GM23338 (cell line): Measurements from ENCODE around the gene MKI67. TPM values are rescaled to one million over a fixed set of nuclear protein-coding genes. Genes with fewer than 3 reads are reported as not detected.

ENCODE experiments used
- ATAC-seq: fragments of 200-7000 bp; cut with Tn5 transposase; 3 replicates; pipeline ENCODE4 v1.9.1; 2020
- DNase-seq: peaks from one replicate; pipeline ENCODE4 v3.0.0-alpha.2; 2015; ENCODE audit warnings: low spot score
- H2AFZ ChIP-seq: fragments of 200-600 bp; sonication (generic); 2 replicates; pipeline ENCODE4 v1.8.0; 2016; ENCODE audit warnings: antibody characterized with exemption, mild to moderate bottlenecking, moderate library complexity
- H3F3A ChIP-seq: fragments of 200-600 bp; sonication (generic); replicated peaks from 2 replicates; pipeline ENCODE4 v1.8.0; 2017; ENCODE audit warnings: antibody characterized with exemption, mixed run types, low read depth
- H3K27ac ChIP-seq: fragments of 200-600 bp; sonication (generic); 2 replicates; pipeline ENCODE4 v1.6.1; 2016; ENCODE audit warnings: low read depth
- H3K27me3 ChIP-seq: fragments of 200-600 bp; sonication (generic); 2 replicates; pipeline ENCODE4 v1.8.0; 2016; ENCODE audit warnings: mild to moderate bottlenecking, mixed run types, moderate library complexity; ENCODE audit not compliant: insufficient read depth
- H3K36me3 ChIP-seq: fragments of 200-600 bp; sonication (generic); 2 replicates; pipeline ENCODE4 v1.8.0; 2016; ENCODE audit warnings: mild to moderate bottlenecking; ENCODE audit not compliant: insufficient read depth
- H3K4me1 ChIP-seq: fragments of 200-600 bp; sonication (generic); 2 replicates; pipeline ENCODE4 v1.8.0; 2016; ENCODE audit warnings: mild to moderate bottlenecking, moderate library complexity; ENCODE audit not compliant: insufficient read depth
- H3K4me2 ChIP-seq: fragments of 200-600 bp; sonication (generic); 2 replicates; pipeline ENCODE4 v1.7.1; 2017; ENCODE audit warnings: mixed run types
- H3K4me3 ChIP-seq: fragments of 200-600 bp; sonication (generic); 2 replicates; pipeline ENCODE4 v1.6.1; 2016; ENCODE audit warnings: mixed run types
- H3K79me2 ChIP-seq: fragments of 200-600 bp; sonication (generic); replicated peaks from 2 replicates; pipeline ENCODE4 v1.8.0; 2017; ENCODE audit warnings: mild to moderate bottlenecking; ENCODE audit not compliant: insufficient read depth
- H3K9me2 ChIP-seq: fragments of 200-600 bp; sonication (generic); 2 replicates; pipeline ENCODE4 v1.8.0; 2017; ENCODE audit not compliant: insufficient read depth
- H4K20me1 ChIP-seq: fragments of 200-600 bp; sonication (generic); replicated peaks from 2 replicates; pipeline ENCODE4 v1.8.0; 2017; ENCODE audit warnings: mild to moderate bottlenecking; ENCODE audit not compliant: insufficient read depth
- H3K27ac Mint-ChIP-seq: 2 replicates; pipeline ENCODE4 v1.8.0; 2020; ENCODE audit warnings: inconsistent platforms, mild to moderate bottlenecking, moderate library complexity, mixed read lengths
- H3K27me3 Mint-ChIP-seq: 3 replicates; pipeline ENCODE4 v1.8.0; 2022; ENCODE audit warnings: low read depth, mild to moderate bottlenecking, moderate library complexity, mixed read lengths, inconsistent platforms; ENCODE audit not compliant: insufficient read depth, poor library complexity
- H3K36me3 Mint-ChIP-seq: 3 replicates; pipeline ENCODE4 v1.8.0; 2021; ENCODE audit warnings: low read depth, mild to moderate bottlenecking, inconsistent platforms, moderate library complexity, mixed read lengths
- H3K4me1 Mint-ChIP-seq: 3 replicates; pipeline ENCODE4 v1.8.0; 2020; ENCODE audit warnings: mild to moderate bottlenecking, inconsistent platforms, mixed read lengths
- H3K4me3 Mint-ChIP-seq: 3 replicates; pipeline ENCODE4 v1.8.0; 2021; ENCODE audit warnings: moderate library complexity, mild to moderate bottlenecking, inconsistent platforms, mixed read lengths
- H3K9me3 Mint-ChIP-seq: 3 replicates; pipeline ENCODE4 v1.8.0; 2020; ENCODE audit warnings: moderate library complexity, mild to moderate bottlenecking, inconsistent platforms, mixed read lengths
- CREB1 ChIP-seq: fragments of 250-450 bp; sonication (Bioruptor Pico); IDR thresholded peaks from 2 replicates; pipeline ENCODE4 v1.5.0; 2020; ENCODE audit warnings: low read depth, mild to moderate bottlenecking, moderate library complexity
- CTCF ChIP-seq, 2 experiments: fragments of 200-600 bp in 1 of 2; sonication (generic) in 1 of 2; conservative IDR thresholded peaks; 2 replicates each; pipeline versions ENCODE4 v1.5.1 to v1.6.1; 2016 to 2017; ENCODE audit warnings: antibody characterized with exemption in 2 of 2, low read depth in 2 of 2, mild to moderate bottlenecking in 2 of 2, moderate library complexity in 1 of 2
- ETS1 ChIP-seq: IDR thresholded peaks from 2 replicates; pipeline ENCODE4 v1.6.1; 2016; ENCODE audit warnings: antibody characterized with exemption
- EZH2 ChIP-seq: fragments of 200-600 bp; sonication (generic); IDR thresholded peaks from one replicate; pipeline ENCODE4 v1.8.0; 2017; ENCODE audit warnings: antibody characterized with exemption, mild to moderate bottlenecking, low read depth; ENCODE audit not compliant: unreplicated experiment
- EZH2phosphoT487 ChIP-seq: fragments of 200-600 bp; sonication (generic); IDR thresholded peaks from one replicate; pipeline ENCODE4 v1.8.1; 2018; ENCODE audit warnings: antibody characterized with exemption; ENCODE audit not compliant: unreplicated experiment
- JUNB ChIP-seq: IDR thresholded peaks from one replicate; pipeline ENCODE4 v1.6.1; 2016; ENCODE audit warnings: antibody characterized with exemption; ENCODE audit not compliant: unreplicated experiment
- POLR2AphosphoS5 ChIP-seq: IDR thresholded peaks from 2 replicates; pipeline ENCODE4 v1.6.1; 2016; ENCODE audit warnings: antibody characterized with exemption, low read depth
- STAT1 ChIP-seq: IDR thresholded peaks from one replicate; pipeline ENCODE4 v1.6.1; 2016; ENCODE audit warnings: antibody characterized with exemption; ENCODE audit not compliant: unreplicated experiment
- ZNF114 ChIP-seq: fragments of 250-450 bp; sonication (Bioruptor Pico); IDR thresholded peaks from 2 replicates; pipeline ENCODE4 v1.5.0; 2020; ENCODE audit warnings: mild to moderate bottlenecking, moderate library complexity
- ZNF331 ChIP-seq: fragments of 250-450 bp; sonication (Bioruptor Pico); IDR thresholded peaks from 2 replicates; pipeline ENCODE4 v1.5.0; 2020; ENCODE audit warnings: low read depth, mild to moderate bottlenecking, moderate library complexity
- ZNF462 ChIP-seq: fragments of 250-450 bp; sonication (Bioruptor Pico); IDR thresholded peaks from 2 replicates; pipeline ENCODE4 v1.5.0; 2020; ENCODE audit warnings: mild to moderate bottlenecking, moderate library complexity
- polyA plus RNA-seq: library from polyadenylated mRNA; unstranded; fragments of >200 nt; fragmentation: Nextera tagmentation; extraction: Ambion mirVana; gene quantifications from 2 replicates; pipeline ENCODE4 v1.2.1, GENCODE V29; 2016
- total RNA-seq: library from RNA; depleted of rRNA; stranded (reverse); fragments of >200 nt; shearing (Covaris generic); gene quantifications from 2 replicates; pipeline ENCODE4 v1.2.3, GENCODE V29; 2014
- TF ChIP-seq, protein P1 (sequence below): IDR thresholded peaks from one replicate; pipeline ENCODE4 v1.6.1; 2018; ENCODE audit warnings: antibody characterized with exemption; ENCODE audit not compliant: unreplicated experiment

Gene MKI67
- total and polyA plus RNA-seq, 2 experiments from 2014 or later, result 58.0 to 103 TPM

GRCh38 chr10:128074589-128074988 lies 51.6 kb downstream of the MKI67 start:
- Mint-ChIP-seq H3K4me1 (peaks cover 11% of the 10 kb centered on the region; the same call in 2 of the 3 replicates), H3K36me3 (no peaks in the 10 kb centered on the region), H3K4me3 (no peak overlapping the region), H3K9me3 (no peaks in the 10 kb centered on the region), H3K27me3 (peaks cover 4% of the 10 kb centered on the region), H3K27ac (no peak overlapping the region)
- Histone ChIP-seq H3K79me2 (no peaks in the 10 kb centered on the region), H3K4me1 (no peaks in the 10 kb centered on the region), H3K27me3 (no peaks in the 10 kb centered on the region), H3K9me2 (no peaks in the 10 kb centered on the region), H3K27ac (no peak overlapping the region), H3K36me3 (no peaks in the 10 kb centered on the region), H3K4me3 (no peak overlapping the region), H3F3A (no peaks in the 10 kb centered on the region), H2AFZ (no peak overlapping the region), H3K4me2 (no peak overlapping the region), H4K20me1 (no peaks in the 10 kb centered on the region)
- no peak for DNase-seq
- TF ChIP-seq ETS1, result no peak
- TF ChIP-seq ZNF331, result no peak
- TF ChIP-seq POLR2AphosphoS5, result no peak
- no peak for TF ChIP-seq ZNF462 (CRISPR knock-in tag)
- no peak for TF ChIP-seq CREB1
- TF ChIP-seq STAT1, result no peak
- TF ChIP-seq EZH2, result no peak
- no peak for TF ChIP-seq EZH2phosphoT487
- no peak for TF ChIP-seq CTCF (conservative IDR thresholded peaks at IDR 0.05; ENCODE audit: low read depth in 2 of 2)
- TF ChIP-seq ZNF114 (CRISPR knock-in tag), result no peak
- TF ChIP-seq, protein P1, sequence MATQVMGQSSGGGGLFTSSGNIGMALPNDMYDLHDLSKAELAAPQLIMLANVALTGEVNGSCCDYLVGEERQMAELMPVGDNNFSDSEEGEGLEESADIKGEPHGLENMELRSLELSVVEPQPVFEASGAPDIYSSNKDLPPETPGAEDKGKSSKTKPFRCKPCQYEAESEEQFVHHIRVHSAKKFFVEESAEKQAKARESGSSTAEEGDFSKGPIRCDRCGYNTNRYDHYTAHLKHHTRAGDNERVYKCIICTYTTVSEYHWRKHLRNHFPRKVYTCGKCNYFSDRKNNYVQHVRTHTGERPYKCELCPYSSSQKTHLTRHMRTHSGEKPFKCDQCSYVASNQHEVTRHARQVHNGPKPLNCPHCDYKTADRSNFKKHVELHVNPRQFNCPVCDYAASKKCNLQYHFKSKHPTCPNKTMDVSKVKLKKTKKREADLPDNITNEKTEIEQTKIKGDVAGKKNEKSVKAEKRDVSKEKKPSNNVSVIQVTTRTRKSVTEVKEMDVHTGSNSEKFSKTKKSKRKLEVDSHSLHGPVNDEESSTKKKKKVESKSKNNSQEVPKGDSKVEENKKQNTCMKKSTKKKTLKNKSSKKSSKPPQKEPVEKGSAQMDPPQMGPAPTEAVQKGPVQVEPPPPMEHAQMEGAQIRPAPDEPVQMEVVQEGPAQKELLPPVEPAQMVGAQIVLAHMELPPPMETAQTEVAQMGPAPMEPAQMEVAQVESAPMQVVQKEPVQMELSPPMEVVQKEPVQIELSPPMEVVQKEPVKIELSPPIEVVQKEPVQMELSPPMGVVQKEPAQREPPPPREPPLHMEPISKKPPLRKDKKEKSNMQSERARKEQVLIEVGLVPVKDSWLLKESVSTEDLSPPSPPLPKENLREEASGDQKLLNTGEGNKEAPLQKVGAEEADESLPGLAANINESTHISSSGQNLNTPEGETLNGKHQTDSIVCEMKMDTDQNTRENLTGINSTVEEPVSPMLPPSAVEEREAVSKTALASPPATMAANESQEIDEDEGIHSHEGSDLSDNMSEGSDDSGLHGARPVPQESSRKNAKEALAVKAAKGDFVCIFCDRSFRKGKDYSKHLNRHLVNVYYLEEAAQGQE, result no peak
- TF ChIP-seq JUNB, result no peak
- ATAC-seq, result no peak
